ENCODE data around the gene PELI1.
A peak's percentile ranks its signal among the peaks of the same experiment; 100 is the strongest.
"Not testable (repeated sequence)": the region's sequence is repeated elsewhere in the genome, so short reads cannot be mapped to it uniquely, and the experiment has no call there.

The PELI1 gene

DNA sequence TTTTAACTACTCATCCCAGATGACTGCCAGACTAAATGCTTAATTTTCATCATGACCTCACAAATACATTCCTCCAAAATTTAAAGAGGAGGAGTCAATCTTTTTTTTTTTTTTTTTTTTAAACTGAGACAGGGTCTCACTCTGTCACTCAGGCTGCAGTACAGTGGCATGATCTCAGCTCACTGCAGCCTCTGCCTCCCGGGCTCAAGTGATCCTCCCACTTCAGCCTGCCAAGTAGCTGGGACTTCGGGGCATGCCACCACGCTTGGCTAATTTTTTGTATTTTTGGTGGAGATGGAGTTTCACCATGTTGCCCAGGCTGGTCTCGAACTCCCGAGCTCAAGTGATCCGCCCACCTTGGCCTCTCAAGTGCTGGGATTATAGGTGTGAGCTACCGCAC lies 41.5 kb downstream of the PELI1 start:
- H3K27me3 Mint-ChIP-seq, DNase-seq, H3K27ac Mint-ChIP-seq, H3K4me3 Mint-ChIP-seq, H3K9me3 Mint-ChIP-seq: not testable (repeated sequence)
- H3K36me3 Mint-ChIP-seq: peaks cover 52% of the 10 kb centered on the region
- peaks cover 30% of the 10 kb centered on the region for H3K4me1 Mint-ChIP-seq
- CTCF ChIA-PET: interaction anchor here (2.5 kb wide), 1 partner anchor 13 kb away, joined by 5 read pairs; no protein-coding TSS in a partner anchor

DNA sequence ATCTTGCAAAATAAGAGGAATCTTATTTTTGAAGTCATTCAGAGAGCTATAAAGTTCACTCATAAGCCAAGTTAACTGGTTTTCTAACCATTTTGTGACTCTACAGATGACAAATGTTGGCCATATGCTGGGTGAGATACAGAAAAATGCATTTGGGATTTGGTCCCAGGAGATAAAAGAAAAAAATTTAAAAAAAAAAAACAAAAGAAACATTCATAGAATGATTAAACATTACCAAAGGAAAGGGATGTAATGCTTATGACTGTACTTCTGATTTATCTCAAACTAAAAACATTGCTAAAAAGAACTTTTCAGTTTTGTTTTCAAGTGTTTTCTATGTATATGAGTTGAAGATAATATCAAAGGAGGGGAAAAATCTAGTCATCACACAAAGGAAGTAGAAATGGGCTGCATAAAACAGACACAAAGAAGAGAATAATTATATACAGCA lies 43.1 kb downstream of the PELI1 start:
- peak overlapping the region; percentile 60 for H3K27ac Mint-ChIP-seq
- CTCF ChIA-PET: interaction anchor here (0.9 to 2.5 kb wide), 3 partner anchors 14 to 226 kb away, joined by 3 to 5 read pairs (median 4); no protein-coding TSS in a partner anchor
- H3K9me3 Mint-ChIP-seq: no peaks in the 10 kb centered on the region
- no peak for DNase-seq
- no peaks in the 10 kb centered on the region for H3K27me3 Mint-ChIP-seq
- peaks cover 56% of the 10 kb centered on the region for H3K36me3 Mint-ChIP-seq
- H3K4me1 Mint-ChIP-seq: peaks cover 27% of the 10 kb centered on the region
- no peak overlapping the region for H3K4me3 Mint-ChIP-seq

- H3K4me3 Mint-ChIP-seq, DNase-seq, H3K27me3 Mint-ChIP-seq, H3K9me3 Mint-ChIP-seq: not testable (repeated sequence)
- Mint-ChIP-seq H3K27ac (peak overlapping the region; percentile 60), H3K36me3 (peaks cover 58% of the 10 kb centered on the region), H3K4me1 (peaks cover 27% of the 10 kb centered on the region)
- CTCF ChIA-PET: interaction anchor here (0.9 to 2.5 kb wide), 2 partner anchors 15 to 65 kb away, joined by 3 to 5 read pairs; no protein-coding TSS in a partner anchor
These were observed 43.6 kb downstream of the PELI1 start for GRCh38 chr2:64100584-64100983.

- DNase-seq: no peak
- CTCF ChIA-PET: interaction anchor here (0.5 kb wide), 1 partner anchor 16 kb away, joined by 3 read pairs; no protein-coding TSS in a partner anchor
- Mint-ChIP-seq H3K9me3 (peaks cover 3% of the 10 kb centered on the region), H3K36me3 (peaks cover 68% of the 10 kb centered on the region), H3K27ac (no peak overlapping the region), H3K4me1 (peaks cover under 1% of the 10 kb centered on the region), H3K4me3 (no peak overlapping the region), H3K27me3 (no peaks in the 10 kb centered on the region)
These were observed 49.4 kb downstream of the PELI1 start for GRCh38 chr2:64094663-64095382.

DNA sequence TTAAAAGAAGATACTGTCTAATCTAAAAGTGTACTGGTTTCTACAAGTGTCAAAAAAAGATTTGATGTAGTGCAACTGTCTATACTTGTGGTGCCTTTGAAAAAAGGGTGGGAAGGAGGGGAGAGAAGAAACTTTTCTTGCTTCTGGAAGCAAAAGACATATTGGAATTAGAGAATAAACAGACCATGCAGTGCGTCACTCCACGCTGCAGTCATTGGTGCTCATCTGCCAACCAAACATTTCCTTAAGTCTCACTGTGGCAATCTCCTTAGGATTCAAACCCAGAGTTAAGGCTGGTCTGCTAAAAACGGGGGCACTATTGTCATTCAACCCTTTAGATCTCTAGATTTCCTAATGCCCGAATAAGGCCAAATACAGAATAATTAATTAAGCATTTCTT lies 50.9 kb downstream of the PELI1 start:
- DNase-seq: no peak
- Mint-ChIP-seq H3K4me1 (no peaks in the 10 kb centered on the region), H3K36me3 (peaks cover 56% of the 10 kb centered on the region), H3K4me3 (no peak overlapping the region), H3K27me3 (no peaks in the 10 kb centered on the region), H3K27ac (no peak overlapping the region), H3K9me3 (peaks cover 3% of the 10 kb centered on the region)
- CTCF ChIA-PET: interaction anchor here (0.6 kb wide), 1 partner anchor 9 kb away, joined by 3 read pairs; no protein-coding TSS in a partner anchor

GRCh38 chr2:64092502-64092901 lies 51.7 kb downstream of the PELI1 start:
- Mint-ChIP-seq H3K4me3 (no peak overlapping the region), H3K36me3 (peaks cover 50% of the 10 kb centered on the region)
- CTCF ChIA-PET: interaction anchor here (0.6 kb wide), 1 partner anchor 8 kb away, joined by 3 read pairs; no protein-coding TSS in a partner anchor

GRCh38 chr2:64090264-64090663 lies 54.0 kb downstream of the PELI1 start:
- H3K4me1 Mint-ChIP-seq: no peaks in the 10 kb centered on the region
- no peak overlapping the region for H3K4me3 Mint-ChIP-seq
- no peaks in the 10 kb centered on the region for H3K27me3 Mint-ChIP-seq
- CTCF ChIA-PET: no interaction called here
- DNase-seq: no peak
- no peak overlapping the region for H3K27ac Mint-ChIP-seq
- no peaks in the 10 kb centered on the region for H3K9me3 Mint-ChIP-seq
- H3K36me3 Mint-ChIP-seq: peaks cover 32% of the 10 kb centered on the region

More at GRCh38 chr2:64092502-64092901, 51.7 kb downstream of the PELI1 start:
- H3K9me3 Mint-ChIP-seq: peaks cover 3% of the 10 kb centered on the region
- H3K4me1 Mint-ChIP-seq: no peaks in the 10 kb centered on the region
- DNase-seq: no peak
- no peak overlapping the region for H3K27ac Mint-ChIP-seq
- H3K27me3 Mint-ChIP-seq: no peaks in the 10 kb centered on the region

GRCh38 chr2:64086347-64087082 lies 57.7 kb downstream of the PELI1 start:
- H3K36me3 Mint-ChIP-seq: peaks cover 14% of the 10 kb centered on the region
- no peaks in the 10 kb centered on the region for H3K9me3 Mint-ChIP-seq
- H3K27me3 Mint-ChIP-seq: peaks cover 4% of the 10 kb centered on the region
- CTCF ChIA-PET: no interaction called here
- no peaks in the 10 kb centered on the region for H3K4me1 Mint-ChIP-seq
- DNase-seq: no peak
- no peak overlapping the region for H3K27ac Mint-ChIP-seq
- H3K4me3 Mint-ChIP-seq: no peak overlapping the region

DNA sequence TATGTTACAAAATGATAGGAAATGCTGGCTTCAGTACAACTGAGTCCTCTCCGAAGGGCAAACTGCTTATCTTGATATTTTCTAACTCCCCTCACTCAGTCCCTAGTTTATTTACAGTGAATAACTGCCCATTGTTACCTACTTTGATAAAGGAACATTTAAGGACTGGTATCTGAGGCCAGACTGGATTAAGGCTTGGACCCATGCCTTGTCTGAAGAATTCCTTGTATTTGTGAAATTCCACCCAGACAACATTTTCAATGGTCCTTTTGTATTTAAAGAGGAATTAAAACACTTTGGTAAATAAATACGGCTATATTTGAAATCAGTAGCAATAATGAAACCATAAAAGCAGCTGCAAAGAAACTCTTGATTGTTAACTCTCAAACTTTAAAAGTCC lies 58.3 kb downstream of the PELI1 start:
- Mint-ChIP-seq H3K36me3 (peaks cover 8% of the 10 kb centered on the region), H3K4me3 (no peak overlapping the region), H3K4me1 (no peaks in the 10 kb centered on the region), H3K27me3 (peaks cover 4% of the 10 kb centered on the region), H3K9me3 (no peaks in the 10 kb centered on the region), H3K27ac (no peak overlapping the region)
- DNase-seq: no peak
- CTCF ChIA-PET: no interaction called here

GRCh38 chr2:64081046-64081445 lies 63.2 kb downstream of the PELI1 start:
- Mint-ChIP-seq H3K36me3 (no peaks in the 10 kb centered on the region), H3K9me3 (no peaks in the 10 kb centered on the region), H3K4me1 (no peaks in the 10 kb centered on the region), H3K4me3 (no peak overlapping the region), H3K27ac (no peak overlapping the region), H3K27me3 (peaks cover 15% of the 10 kb centered on the region)
- no peak for DNase-seq
- CTCF ChIA-PET: no interaction called here

DNA sequence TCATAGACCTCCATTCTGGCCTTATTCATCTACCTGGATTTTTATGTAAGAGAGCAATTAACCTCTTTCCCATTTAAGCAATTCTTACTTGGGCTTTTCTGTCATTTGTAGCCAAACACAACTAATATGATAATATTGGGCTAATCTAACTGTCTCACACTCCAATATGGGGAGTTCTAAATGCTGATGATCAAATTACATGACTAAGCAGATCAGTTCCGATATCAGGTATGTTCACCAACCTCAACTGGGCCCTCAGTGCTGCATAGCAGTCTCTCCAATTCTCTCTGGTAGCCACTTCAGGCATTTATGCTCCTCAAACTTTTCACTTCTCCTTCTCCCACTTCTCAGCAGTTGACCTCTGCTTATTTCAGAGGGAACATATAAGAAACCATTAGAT lies 64.0 kb downstream of the PELI1 start:
- Mint-ChIP-seq H3K36me3 (no peaks in the 10 kb centered on the region), H3K9me3 (no peaks in the 10 kb centered on the region), H3K27ac (no peak overlapping the region), H3K4me3 (no peak overlapping the region), H3K27me3 (peaks cover 15% of the 10 kb centered on the region), H3K4me1 (no peaks in the 10 kb centered on the region)
- no peak for DNase-seq
- CTCF ChIA-PET: no interaction called here

DNA sequence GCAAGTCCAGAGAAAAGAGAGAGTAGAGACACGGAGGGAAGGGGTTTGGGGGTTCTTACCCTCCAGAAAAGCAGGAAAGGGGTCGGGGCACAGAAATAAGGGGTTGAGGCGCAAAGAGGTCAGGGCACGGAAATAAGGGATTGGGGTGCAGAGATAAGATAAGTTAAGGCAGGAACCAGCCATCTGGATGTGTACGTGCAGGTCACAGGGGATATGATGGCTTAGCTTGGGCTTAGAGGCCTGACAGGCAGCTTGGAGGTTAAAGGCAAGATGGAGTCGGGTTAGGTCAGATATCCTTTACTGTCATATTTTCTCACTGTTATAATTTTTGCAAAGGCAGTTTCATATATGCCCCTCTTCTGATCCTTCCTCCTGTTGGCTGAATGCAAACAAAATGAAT lies 64.5 kb downstream of the PELI1 start:
- H3K27me3 Mint-ChIP-seq: peaks cover 15% of the 10 kb centered on the region
- CTCF ChIA-PET, H3K4me3 Mint-ChIP-seq, H3K4me1 Mint-ChIP-seq, H3K9me3 Mint-ChIP-seq, DNase-seq, H3K27ac Mint-ChIP-seq, H3K36me3 Mint-ChIP-seq: not testable (repeated sequence)

DNA sequence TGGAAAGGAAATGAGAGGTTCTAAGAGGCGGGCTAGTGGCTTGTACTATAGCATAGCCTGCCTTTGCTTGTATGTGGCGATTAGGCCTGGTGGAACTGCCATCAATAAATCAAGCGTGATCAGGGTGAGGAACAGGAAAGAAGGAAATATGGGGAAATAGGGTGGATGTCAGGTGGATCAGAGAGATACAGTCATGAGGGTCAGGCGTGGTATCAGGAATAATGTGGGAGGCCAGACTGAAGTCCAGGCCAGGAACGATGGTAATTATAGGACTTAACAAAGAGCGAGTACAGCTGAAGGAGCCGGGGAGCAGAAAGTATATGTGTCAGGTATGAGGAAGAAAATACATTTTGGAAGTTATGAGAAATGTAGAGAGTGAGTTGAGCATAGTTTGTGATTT lies 67.4 kb downstream of the PELI1 start:
- peaks cover 11% of the 10 kb centered on the region for H3K27me3 Mint-ChIP-seq
- H3K36me3 Mint-ChIP-seq, H3K4me1 Mint-ChIP-seq, H3K9me3 Mint-ChIP-seq, DNase-seq, H3K27ac Mint-ChIP-seq, H3K4me3 Mint-ChIP-seq, CTCF ChIA-PET: not testable (repeated sequence)

- not testable (repeated sequence) for H3K4me3 Mint-ChIP-seq
These were observed 69.6 kb downstream of the PELI1 start for GRCh38 chr2:64074616-64075015.

GRCh38 chr2:64067326-64067725 lies 76.9 kb downstream of the PELI1 start:
- peaks cover 25% of the 10 kb centered on the region for H3K4me1 Mint-ChIP-seq
- H3K27ac Mint-ChIP-seq: no peak overlapping the region
- peaks cover 2% of the 10 kb centered on the region for H3K9me3 Mint-ChIP-seq
- CTCF ChIA-PET: no interaction called here
- no peak overlapping the region for H3K4me3 Mint-ChIP-seq
- DNase-seq: no peak
- peaks cover 3% of the 10 kb centered on the region for H3K36me3 Mint-ChIP-seq
- no peaks in the 10 kb centered on the region for H3K27me3 Mint-ChIP-seq

More at GRCh38 chr2:64074616-64075015, 69.6 kb downstream of the PELI1 start:
- H3K4me1 Mint-ChIP-seq, H3K27ac Mint-ChIP-seq, H3K9me3 Mint-ChIP-seq, H3K27me3 Mint-ChIP-seq, H3K36me3 Mint-ChIP-seq, CTCF ChIA-PET, DNase-seq: not testable (repeated sequence)
